AG09309 (cell line): ENCODE measurements around the gene OCRL.

Source experiments
- DNase-seq: peaks from one replicate; pipeline ENCODE4 v3.0.0-alpha.2; 2010; ENCODE audit warnings: low read depth
- H3K4me3 ChIP-seq: 2 replicates; pipeline ENCODE4 v1.5.1; 2011; ENCODE audit warnings: mild to moderate bottlenecking, low read depth, low read length, moderate library complexity; ENCODE audit not compliant: control insufficient read depth
- CTCF ChIP-seq: IDR thresholded peaks from 2 replicates; pipeline ENCODE4 v1.5.1; 2011; ENCODE audit warnings: mild to moderate bottlenecking, low read depth, low read length, inconsistent platforms; ENCODE audit not compliant: insufficient read depth, control insufficient read depth; ENCODE audit errors: missing control alignments

The OCRL gene

GRCh38 chrX:129636175-129636681 is 96.2 kb downstream of the OCRL start:
- TF ChIP-seq CTCF = no peak

GRCh38 chrX:129637217-129638109 is 97.4 kb downstream of the OCRL start:
- peak; percentile 94 for TF ChIP-seq CTCF
- peak; percentile 21 for DNase-seq
- no peak overlapping the region for H3K4me3 ChIP-seq

More at GRCh38 chrX:129636175-129636681, 96.2 kb downstream of the OCRL start:
- DNase-seq = no peak
- no peak overlapping the region for H3K4me3 ChIP-seq

- no peak for TF ChIP-seq CTCF
- H3K4me3 ChIP-seq = no peak overlapping the region
- no peak for DNase-seq
Observed at GRCh38 chrX:129638917-129639316, 98.9 kb downstream of the OCRL start.

GRCh38 chrX:129640737-129641136 is 100.7 kb downstream of the OCRL start:
- H3K4me3 ChIP-seq = no peak overlapping the region
- no peak for TF ChIP-seq CTCF
- DNase-seq = no peak

- H3K4me3 ChIP-seq = no peak overlapping the region
- no peak for DNase-seq
- no peak for TF ChIP-seq CTCF
Observed at GRCh38 chrX:129641469-129641868, 101.4 kb downstream of the OCRL start.

GRCh38 chrX:129641941-129642340 is 101.9 kb downstream of the OCRL start:
- no peak for TF ChIP-seq CTCF
- no peak for DNase-seq
- no peak overlapping the region for H3K4me3 ChIP-seq
